ENCODE measurements around the gene PBRM1.
"Not testable (repeated sequence)": the region's sequence is repeated elsewhere in the genome, so short reads cannot be mapped to it uniquely, and the experiment has no call there.

PBRM1 gene

DNA sequence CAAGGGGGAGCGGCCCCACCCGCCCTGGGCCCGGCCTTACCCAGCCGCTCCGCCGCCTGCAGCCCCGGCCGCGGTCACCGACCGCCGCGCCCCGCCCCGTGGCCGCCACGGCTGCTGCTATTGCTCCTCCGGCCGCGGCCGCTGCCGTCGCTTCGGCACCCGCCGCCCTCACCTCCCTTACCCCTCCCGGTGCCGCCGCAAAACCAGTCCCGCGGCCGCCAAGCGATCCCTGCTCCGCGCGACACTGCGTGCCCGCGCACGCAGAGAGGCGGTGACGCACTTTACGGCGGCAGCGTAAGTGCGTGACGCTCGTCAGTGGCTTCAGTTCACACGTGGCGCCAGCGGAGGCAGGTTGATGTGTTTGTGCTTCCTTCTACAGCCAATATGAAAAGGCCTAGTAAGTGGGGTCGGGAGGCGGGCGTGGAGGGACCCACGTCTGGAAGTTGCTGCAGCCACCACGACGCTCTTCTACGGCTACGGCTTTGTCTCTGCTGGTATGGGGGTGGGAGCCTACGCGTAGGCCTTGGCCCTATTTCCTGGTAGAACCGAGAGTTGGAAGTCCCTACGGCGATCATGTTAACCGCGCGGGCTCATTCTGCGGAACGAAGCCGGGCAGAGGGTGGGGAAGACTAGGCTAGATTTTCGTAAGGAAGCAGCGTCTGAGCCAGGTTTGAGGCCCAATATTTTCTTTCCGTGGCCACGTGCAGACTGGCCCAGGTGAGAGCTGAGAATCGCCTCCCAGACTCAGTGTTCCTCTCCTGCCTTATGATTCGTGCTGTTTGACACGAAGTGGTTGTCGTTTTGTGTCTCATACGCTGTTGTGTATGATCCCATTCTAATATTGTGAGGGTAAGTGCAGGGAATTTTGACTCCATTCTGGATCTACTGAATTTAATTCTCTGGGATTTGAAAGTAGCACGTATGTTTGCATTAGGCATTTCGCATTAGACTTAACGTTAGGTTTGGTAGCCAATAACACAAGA, at the start of gene PBRM1, which contains the start of gene GNL3:
TSS of gene PBRM1 (minus strand) at position 205 of the 983 bp plus-strand sequence.
TSS of gene GNL3 (plus strand) at position 324 of the 983 bp plus-strand sequence. CDS start at position 385, 61 bp downstream.
- DNase-seq: peak; percentile 94

DNA sequence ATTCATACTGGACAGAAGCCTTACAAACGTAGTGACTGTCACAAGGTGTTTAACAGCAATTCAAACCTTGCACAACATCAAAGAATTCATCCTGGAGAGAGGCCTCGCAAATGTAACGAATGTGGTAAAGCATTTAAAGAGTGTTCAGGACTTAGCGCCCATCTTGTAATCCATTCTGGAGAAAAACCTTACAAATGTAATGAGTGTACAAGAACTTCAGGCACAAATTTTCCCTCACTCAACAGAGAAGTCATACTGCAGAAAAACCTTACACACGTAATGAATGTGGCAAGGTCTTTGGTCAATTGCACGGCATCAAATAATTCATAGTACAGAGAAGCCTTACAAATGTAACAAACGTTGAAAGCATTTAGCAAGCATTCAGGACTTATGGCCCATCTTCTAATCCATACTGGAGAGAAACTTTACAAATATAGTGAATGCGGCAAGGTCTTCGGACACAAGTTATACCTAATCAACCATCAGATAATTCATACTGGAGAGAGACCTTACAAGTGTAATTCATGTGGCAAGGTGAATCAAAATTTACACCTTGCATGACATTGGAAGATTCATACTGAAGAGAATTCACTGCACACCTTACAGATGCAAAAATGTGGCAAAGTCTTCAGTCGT, 47.7 kb upstream of the PBRM1 start:
- no peak for DNase-seq

DNA sequence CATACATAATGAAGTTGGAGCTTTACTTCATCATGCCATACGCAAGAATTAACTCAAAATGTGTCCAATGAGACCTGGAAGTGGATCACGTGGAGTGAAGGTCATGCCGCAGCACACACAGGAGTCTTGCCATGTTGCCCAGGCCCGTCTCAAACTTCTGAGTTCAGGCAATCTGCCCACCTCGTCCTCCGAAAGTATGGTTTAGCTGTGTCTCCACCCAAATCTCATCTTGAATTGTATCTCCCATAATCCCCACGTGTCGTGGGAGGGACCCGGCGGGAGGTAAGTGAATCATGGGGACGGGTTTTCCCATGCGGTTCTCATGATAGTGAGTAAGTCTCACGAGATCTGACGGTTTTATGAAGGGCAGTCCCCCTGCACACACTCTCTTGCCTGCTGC, 45.9 kb upstream of the PBRM1 start:
- DNase-seq: no peak

DNA sequence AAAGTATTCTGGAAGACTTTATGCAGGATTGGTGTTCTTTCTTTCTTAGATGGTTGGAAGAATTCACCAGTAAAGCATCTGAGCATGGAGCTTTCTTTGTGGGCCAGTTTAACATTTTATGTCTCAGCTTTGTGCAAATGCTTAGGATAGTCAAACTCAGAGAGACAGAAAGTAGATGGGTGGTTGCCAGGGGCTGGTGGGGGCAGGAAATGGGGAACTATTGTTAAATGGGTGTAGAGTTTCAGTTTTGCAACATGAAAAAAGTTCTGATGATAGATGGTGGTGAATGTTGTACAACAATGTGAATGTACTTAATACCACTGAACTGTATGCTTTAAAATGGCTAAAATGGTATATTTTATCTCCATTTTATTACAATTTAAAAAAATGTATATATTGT, 45.0 kb upstream of the PBRM1 start:
- no peak for DNase-seq

DNA sequence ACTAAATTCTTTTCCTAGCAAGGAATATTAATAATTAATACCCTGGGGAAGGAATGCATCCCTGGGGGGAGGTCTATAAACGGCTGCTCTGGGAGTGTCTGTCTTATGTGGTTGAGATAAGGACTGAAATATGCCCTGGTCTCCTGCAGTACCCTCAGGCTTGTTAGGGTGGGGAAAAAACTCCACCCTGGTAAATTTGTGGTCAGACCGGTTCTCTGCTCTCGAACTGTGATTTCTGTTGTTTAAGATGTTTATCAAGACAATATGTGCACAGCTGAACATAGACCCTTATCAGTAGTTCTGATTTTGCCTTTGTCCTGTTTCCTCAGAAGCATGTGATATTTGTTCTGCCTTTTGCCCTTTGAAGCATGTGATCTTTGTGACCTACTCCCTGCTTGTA, 43.0 kb upstream of the PBRM1 start:
- not testable (repeated sequence) for DNase-seq

DNA sequence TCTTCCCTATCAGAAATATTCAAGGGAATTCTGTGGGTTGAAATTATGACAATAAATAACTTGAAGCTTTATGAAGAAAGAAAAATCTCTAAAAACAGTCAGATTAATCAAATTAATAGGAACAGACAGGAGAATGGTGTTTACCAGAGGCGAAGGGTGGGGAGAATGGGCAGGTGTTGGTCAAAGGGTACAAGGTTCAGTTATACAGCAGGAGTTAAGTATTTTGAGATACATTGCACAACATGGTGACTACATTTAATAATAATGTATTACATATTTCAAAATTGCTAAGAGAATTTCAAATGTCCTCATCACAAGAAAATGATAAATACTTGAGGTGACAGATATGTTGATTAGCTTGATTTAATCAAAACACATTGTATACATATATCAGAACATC, 38.8 kb upstream of the PBRM1 start:
- DNase-seq: no peak

DNA sequence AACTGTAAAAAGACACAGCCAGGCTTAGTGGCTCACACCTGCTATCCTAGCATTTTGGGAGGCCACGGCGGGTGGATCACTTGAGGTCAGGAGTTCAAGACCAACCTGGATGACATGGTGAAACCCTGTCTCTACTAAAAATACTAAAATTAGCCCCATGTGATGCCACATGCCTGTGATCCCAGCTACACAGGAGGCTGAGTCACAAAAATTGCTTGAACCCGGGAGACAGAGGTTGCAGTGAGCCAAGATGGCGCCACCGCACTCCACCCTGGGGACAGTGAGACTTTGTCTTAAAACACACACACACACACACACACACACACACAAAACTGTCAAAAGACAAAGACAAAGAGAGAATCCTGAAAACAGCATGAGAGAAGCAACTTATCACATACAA, 38.2 kb upstream of the PBRM1 start:
- DNase-seq: no peak

DNA sequence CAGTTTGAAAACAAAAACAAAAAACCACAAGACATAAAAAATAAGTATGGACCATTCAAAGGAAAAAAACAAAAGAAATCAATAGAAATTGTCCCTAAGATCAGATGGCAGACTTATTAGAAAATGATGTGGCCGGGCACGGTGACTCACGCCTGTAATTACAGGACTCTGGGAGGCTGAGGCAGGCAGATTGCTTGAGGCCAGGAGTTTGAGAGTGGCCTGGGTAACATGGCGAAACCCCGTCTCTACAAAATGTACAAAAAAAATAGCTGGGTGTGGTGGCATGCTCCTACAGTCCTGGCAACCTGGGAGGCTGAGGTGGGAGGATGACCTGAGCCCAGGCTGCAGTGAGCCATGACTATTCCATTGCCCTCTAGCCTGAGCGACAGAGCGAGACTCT, 36.8 kb upstream of the PBRM1 start:
- DNase-seq: no peak

DNA sequence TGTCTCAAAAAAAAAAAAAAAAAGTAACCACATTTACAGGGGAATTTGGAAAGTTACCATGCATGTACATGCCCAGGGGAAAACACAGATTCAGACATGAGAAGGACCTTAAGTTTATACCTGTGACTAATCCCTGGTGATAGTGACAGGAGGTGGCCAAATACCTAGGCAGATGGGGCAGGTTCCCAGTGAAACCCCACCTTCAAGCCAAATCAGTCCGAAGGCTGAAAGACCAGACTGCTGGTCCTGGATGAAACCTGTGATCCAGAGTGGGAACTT, 36.0 kb upstream of the PBRM1 start:
- DNase-seq: no peak

DNA sequence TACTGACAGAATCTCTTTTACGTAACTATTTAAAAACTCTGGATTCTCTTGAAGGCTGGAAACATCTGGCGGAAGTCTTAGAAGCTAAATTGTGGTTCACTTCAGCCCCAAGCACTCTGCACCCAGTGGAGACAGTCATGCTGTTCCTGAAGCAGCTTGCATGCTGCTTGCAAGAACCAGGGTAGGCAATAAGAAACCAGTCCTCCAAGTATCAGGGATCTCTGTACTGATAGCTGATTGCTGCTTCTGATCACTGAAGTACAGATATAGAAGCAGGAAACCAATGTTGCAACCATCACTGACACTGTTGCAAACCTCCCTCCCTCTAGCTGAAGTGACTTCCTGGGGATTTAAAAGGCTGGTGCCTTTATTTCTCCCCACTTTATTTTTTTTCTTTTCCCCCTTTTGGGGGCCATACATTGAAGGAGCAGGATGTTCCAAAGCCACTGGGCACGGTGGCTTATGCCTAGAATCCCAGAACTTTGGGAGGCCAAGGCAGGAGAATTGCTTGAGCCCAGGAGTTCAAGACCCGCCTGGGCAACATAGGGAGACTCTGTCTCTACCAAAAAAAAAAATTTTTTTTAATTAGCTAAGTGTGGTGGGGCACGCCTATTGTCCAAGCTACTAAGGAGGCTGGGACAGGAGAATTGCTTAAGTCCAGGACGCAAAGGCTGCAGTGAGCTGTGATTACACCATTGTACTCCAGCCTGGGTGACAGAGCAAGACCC, 35.5 kb upstream of the PBRM1 start:
- DNase-seq: peak; percentile 33

DNA sequence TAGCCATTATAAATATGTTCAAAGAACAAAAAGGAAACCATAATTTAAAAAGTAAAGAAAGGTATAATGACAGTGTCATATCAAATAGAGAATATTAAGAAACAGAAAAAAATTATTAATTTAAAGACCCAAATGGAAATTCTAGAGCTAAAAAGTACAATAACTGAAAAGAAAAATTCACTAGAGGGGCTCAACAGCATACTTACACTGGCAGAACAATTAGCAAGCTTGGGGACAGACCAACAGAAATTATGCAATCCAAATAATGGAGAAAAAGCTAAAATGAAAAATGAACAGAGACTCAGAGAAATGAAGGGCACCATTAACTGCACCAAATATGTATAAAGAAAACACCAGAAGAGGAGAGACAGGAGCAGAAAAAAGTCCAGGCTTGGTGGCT, 33.9 kb upstream of the PBRM1 start:
- no peak for DNase-seq

DNA sequence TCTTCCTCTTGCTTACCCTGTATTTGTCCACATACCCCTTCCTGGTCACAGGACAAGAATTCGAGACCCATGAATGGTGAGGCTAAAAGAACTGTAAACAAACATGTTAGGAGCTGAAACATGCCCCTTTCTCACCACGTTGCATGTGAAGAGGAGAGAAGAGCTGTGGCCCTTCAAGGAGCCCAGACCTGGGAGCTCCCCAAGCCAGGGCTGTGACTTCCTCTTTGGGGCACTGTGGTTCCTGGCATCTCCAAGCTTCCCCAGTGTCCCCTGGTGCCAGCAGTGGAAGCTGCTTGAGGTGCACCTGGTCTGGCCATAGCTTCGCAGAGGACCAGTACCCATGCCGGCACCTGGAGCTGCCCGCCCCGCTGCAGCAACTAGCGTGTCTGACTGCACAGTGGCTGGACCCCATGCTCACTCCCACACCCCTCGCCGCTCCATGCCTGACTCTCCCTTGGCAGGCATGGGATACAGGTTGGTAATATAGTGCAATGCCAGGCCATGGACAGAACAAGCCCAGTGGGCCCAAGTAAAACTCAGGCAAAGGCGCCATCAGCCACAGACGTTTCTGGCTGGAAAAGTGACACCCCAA, 30.1 kb upstream of the PBRM1 start:
- DNase-seq: no peak

DNA sequence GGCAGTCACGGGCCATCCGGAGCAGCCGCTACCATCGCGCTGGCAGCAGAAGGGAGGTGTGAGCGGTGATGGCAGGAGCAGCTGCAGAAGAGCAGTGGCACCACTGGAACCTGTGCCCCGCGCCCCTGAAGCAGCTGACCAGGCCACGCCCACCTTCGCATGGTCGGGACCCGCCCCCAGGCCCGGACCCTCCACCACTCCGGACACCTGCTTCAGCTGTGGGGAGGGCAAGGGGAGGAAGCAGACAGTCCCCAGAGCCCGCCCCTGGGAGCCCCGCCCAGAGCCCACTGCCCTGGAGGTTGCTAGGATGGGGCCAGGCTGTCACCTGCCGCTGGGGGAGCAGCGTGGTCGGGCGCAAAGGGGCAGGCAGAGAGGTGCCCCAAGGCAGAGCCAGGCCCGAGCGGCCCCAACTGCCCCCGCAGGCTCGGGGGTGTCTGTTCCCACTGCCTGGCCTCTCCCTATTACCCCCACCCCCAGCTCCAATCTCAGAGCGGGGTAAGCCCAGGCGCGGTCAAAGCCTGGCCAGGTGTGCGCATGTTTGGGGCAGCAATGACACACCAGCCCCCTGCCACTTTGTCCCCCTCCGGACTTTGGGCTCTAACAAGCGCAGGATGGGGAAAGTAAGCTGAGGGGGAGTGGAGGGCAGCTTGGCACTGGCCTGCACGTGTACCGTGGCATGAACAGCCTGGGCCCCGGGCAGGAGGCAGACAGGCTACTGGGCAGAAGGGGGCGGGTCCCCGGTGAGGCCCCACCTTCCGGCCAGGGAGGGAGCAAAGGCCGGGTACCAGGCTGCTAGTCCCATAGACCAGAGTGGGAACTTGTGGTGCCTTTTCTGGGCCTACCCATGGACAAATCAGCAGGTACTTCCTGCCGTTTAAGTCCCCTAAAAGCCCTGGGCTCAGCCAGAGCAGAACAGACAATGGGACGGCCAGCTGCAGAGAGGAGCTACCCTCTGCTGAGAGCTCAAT, 28.9 kb upstream of the PBRM1 start:
- no peak for DNase-seq

DNA sequence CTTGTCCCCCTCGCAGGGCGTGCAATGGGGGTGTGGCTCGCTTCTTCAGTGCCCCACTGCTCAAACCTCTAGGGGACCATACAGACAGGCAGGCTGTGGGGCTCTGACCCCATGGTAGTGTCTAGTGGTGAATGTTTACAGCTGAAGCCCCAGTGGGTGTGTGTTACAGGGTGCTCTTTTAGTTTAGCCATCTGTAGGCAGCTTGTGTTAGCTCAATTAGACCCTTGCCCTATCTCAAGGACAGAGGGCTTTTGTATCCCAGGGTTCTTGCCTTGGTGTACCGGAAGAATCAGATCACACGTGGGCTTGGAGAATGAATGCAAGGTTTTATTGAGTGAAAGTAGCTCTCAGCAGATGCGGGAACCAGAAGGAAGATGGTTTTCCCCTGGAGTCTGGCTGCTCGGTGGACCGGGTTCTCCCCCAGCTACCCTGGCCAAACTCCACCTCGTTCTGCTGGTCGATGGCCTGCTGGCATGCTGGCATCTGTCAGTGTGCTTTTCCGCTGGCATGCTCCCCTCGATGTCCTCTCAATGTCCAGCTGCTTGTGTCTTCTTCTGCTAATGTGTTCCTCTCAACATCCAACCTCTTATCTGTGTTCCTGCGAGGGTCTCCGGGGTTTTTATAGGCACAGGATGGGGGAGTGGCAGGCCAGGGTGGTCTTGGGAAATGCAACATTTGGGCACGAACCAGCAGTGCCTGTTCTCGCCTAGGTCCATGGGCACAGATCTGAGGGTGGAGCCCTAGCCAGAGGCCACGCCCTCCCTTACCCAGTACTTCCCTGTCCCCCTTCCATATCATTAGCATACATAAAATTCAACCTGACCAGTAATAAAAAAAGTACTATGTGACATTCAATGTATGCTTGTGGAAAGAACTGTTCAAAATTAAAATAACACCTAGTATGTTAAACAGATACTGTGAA, 26.8 kb upstream of the PBRM1 start:
- DNase-seq: no peak

DNA sequence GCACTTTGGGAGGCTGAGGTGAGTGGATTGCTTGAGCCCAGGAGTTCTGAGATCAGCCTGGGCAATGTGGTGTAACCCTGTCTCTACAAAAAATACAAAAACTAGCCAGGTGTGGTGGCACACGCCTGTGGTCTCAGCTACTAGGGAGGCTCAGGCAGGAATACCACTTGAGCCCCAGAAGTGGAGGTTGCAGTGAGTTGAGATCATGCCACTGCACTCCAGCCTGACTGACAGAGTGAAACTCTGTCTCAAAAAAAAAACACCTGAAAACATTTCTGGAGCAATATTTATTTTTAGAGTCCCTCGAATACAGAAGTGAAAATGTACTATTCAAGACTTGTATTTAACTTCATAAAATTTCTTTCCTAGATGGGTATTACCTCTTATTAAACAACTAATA, 24.8 kb upstream of the PBRM1 start:
- DNase-seq: no peak

DNA sequence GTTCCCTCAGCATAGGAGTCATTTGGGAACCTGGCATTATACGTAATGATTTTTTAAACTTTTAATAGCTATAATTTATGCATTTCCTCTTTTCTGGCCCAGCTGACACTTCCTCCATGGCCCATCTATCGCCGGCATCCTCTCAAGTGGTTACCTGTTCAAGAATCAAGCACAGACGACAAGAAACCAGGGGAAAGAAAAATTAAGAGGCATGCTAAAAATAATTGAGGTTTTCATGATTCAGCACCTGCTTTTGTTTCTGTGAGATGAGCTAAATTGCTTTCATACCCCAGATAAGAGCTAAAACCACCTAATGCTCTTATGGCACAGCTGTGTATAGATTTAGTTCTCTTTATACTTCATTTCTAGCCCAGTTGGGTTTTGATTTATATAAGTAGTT, 21.9 kb upstream of the PBRM1 start:
- DNase-seq: no peak

DNA sequence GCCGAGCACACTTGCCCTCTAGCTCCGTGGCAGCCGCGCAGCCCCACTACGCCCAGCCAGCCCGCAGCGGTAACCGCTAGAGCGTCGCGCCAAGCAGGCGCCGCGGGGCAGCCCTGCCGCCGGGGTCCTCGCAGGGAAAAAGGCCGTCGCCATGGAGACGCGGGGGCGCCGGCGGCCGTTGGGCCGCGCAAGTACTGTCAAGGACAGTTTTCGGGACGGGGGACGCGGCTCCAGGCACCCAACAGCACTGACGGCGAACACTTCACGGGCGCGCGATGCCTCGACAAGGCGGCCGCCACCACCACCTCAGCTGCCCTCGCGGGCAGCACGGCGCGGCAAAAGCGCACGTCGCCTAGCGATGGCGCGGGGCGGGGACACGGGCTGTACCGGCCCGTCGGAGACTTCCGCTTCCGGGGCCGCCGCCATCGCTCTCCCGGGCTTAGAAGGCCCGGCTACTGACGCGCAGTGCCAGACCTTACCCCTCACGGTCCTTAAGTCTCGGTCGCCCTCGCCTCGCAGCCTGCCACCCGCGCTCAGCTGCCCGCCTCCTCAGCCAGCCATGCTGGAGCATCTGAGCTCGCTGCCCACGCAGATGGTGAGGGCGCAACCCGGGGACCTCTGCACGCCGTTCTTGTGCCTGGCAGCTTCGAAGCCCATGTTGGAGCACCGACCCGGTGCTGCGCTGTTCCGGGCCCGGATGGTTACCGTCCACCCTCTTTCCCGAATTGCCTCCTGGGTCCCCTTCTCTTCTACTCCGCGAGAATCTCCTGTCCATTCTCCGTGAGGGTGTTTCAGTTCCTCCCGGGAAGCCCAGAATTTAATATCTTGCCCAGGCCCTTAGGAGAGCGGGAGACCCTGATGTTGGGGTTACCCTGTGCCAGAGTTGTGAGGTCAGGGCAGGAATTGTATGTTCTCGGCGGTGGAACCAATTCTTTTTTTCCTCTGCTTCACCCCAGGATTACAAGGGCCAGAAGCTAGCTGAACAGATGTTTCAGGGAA, 20.3 kb upstream of the PBRM1 start, which contains the start of the genes GLT8D1 and SPCS1:
TSS of gene GLT8D1 (minus strand) at position 104 of the 999 bp plus-strand sequence. CDS start 5,331 bp downstream, outside the sequence.
TSS of gene SPCS1 (plus strand) at position 419 of the 999 bp plus-strand sequence. CDS start at position 560, 141 bp downstream.
- DNase-seq: peak; percentile 84

DNA sequence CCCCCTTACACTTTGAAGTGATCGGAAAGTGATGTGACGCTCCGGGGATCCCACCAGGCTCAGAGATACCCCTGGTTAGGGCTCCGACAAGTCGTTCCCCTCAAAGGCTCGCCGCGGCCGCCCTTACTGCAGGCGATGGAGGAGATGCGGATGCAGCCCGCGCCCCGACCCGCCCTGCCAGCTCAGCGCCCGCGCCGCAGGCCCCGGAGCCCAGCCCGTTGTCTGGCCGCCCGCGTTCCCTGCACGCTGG, 19.6 kb upstream of the PBRM1 start:
- DNase-seq: no peak

DNA sequence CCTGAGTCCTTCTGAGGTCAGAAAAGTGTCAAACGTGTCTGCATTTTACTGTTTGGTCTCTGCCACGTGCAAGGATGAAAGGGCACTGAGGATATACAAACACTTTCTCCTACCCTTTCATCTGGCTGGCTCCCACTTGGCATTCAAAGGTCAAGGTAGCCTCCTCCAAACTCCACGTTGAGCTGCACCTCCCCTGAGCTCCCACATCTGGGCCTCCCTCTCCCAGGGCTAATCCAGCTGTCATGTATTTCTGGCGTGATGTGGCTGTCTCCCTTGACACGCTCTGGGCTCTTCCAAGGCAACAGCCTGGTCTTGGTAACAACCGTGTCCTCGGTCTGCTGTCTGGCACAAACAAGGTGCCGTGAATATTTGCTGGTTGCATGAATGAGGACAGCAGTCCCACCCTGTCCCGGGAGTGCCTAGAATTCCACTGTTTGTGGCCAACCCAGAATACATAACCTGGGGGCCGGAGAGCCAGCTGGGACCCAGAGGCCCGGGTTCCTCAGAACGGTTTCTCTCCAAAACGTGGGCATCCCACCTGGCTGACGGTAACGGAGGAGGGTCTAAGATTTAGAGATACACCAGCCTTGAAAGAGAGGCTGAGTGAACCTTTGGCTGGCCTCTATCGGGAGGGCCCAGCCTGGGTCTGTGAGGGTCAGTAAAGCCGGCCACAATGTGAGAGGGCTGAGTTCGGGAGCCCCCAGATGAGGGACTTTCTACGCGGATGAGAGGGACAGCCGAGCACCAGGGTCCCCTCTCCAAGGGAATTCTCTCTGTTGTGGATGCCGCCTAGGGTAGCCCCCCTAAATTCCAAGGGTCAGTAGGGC, 19.1 kb upstream of the PBRM1 start:
- no peak for DNase-seq
